WTC11 (cell line): Measurements from ENCODE around the gene ZDHHC24.

Source experiments
- ESRRA ChIP-seq: sonication (generic); formaldehyde crosslinking; IDR thresholded peaks from 2 replicates; pipeline ENCODE4 v1.8.1; 2022; ENCODE audit warnings: mild to moderate bottlenecking, missing genetic modification reagents, borderline replicate concordance
- GABPB1 ChIP-seq: sonication (generic); formaldehyde crosslinking; IDR thresholded peaks from 2 replicates; pipeline ENCODE4 v1.8.1; 2023; ENCODE audit warnings: mild to moderate bottlenecking, missing genetic modification reagents
- NR2C2 ChIP-seq: sonication (generic); formaldehyde crosslinking; IDR thresholded peaks from 2 replicates; pipeline ENCODE4 v1.8.0; 2022; ENCODE audit warnings: mild to moderate bottlenecking, missing genetic modification reagents
- SMAD3 ChIP-seq: sonication (generic); formaldehyde crosslinking; IDR thresholded peaks from 2 replicates; pipeline ENCODE4 v1.8.0; 2022; ENCODE audit warnings: missing genetic modification reagents, mild to moderate bottlenecking, borderline replicate concordance
- TEAD4 ChIP-seq: sonication (generic); formaldehyde crosslinking; IDR thresholded peaks from 2 replicates; pipeline ENCODE4 v1.8.0; 2022; ENCODE audit warnings: mild to moderate bottlenecking, missing genetic modification reagents
- ZNF138 ChIP-seq: sonication (generic); formaldehyde crosslinking; conservative IDR thresholded peaks from 2 replicates; pipeline ENCODE4 v1.8.1; 2022; ENCODE audit warnings: mild to moderate bottlenecking, moderate library complexity, missing genetic modification reagents
- ZNF263 ChIP-seq: sonication (generic); formaldehyde crosslinking; IDR thresholded peaks from 2 replicates; pipeline ENCODE4 v1.8.1; 2022; ENCODE audit warnings: low read depth, mild to moderate bottlenecking, moderate library complexity, missing genetic modification reagents
- ZNF423 ChIP-seq: fragments of 250-450 bp; sonication (Bioruptor Pico); IDR thresholded peaks from 2 replicates; pipeline ENCODE4 v2.1.2; 2022; ENCODE audit warnings: mild to moderate bottlenecking, moderate library complexity
- TF ChIP-seq, protein P1 (sequence below): fragments of 200-600 bp; IDR thresholded peaks from 2 replicates; pipeline ENCODE4 v1.8.0; 2022; ENCODE audit warnings: antibody characterized with exemption
- TF ChIP-seq, protein P2 (sequence below): sonication (generic); formaldehyde crosslinking; IDR thresholded peaks from 2 replicates; pipeline ENCODE4 v1.8.0; 2022; ENCODE audit warnings: mild to moderate bottlenecking, missing genetic modification reagents

DNA sequence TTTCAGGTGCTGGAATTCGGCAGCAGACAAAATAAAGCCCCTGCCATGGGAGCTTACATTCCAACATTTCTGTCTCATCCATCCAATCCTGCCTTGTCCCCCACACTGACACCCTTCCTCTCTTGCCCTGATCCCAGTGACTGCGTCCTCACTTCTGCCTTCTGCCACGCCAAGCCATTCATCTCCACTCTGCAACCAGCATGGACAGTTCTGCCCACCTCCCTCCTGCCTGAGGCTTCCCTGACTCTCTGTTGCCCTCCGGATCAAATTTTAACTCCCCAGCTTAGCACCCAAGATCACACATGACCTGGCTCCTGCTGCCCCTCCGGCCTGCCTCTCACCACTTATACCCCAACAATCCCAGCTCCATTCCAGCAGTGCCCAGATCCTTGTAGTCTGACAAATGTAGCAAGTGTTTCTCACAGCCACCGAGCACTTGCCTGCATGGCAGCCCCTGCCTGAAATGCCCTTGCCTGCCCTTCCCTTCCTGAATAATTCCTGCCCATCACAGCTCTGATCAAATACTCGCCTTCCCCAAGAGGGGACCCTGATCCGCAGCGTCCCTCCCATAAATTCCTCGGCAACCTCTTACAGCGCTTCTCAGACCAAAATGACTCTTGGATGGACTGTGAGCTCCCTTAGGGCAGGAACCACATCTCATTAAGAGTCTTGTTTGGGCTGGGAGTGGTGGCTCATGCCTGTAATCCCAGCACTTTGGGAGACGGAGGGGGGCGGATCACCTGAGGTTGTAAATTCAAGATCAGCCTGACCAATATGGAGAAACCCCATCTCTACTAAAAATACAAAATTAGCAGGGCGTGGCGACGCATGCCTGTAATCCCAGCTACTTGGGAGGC lies 3.2 kb upstream of the ZDHHC24 start:
- TF ChIP-seq, protein P1, sequence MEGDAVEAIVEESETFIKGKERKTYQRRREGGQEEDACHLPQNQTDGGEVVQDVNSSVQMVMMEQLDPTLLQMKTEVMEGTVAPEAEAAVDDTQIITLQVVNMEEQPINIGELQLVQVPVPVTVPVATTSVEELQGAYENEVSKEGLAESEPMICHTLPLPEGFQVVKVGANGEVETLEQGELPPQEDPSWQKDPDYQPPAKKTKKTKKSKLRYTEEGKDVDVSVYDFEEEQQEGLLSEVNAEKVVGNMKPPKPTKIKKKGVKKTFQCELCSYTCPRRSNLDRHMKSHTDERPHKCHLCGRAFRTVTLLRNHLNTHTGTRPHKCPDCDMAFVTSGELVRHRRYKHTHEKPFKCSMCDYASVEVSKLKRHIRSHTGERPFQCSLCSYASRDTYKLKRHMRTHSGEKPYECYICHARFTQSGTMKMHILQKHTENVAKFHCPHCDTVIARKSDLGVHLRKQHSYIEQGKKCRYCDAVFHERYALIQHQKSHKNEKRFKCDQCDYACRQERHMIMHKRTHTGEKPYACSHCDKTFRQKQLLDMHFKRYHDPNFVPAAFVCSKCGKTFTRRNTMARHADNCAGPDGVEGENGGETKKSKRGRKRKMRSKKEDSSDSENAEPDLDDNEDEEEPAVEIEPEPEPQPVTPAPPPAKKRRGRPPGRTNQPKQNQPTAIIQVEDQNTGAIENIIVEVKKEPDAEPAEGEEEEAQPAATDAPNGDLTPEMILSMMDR, result no peak
- TF ChIP-seq TEAD4 (CRISPR knock-in tag) (no peak), NR2C2 (CRISPR knock-in tag) (no peak), GABPB1 (CRISPR knock-in tag) (no peak), ZNF138 (no peak), ZNF423 (CRISPR knock-in tag) (no peak), ZNF263 (CRISPR knock-in tag) (no peak), SMAD3 (no peak), ESRRA (CRISPR knock-in tag) (no peak)
- TF ChIP-seq, protein P2, sequence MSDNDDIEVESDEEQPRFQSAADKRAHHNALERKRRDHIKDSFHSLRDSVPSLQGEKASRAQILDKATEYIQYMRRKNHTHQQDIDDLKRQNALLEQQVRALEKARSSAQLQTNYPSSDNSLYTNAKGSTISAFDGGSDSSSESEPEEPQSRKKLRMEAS, result no peak
